ENCODE measurements around the gene DSCAM. TPM values are rescaled to one million over a fixed set of nuclear protein-coding genes. Genes with fewer than 3 reads are reported as not detected.
"Not testable (repeated sequence)": the region's sequence is repeated elsewhere in the genome, so short reads cannot be mapped to it uniquely, and the experiment has no call there.

DSCAM gene
- total RNA-seq, 1 experiment from 2014 or later, result not detected

GRCh38 chr21:40243685-40244084 lies 603.3 kb downstream of the DSCAM start:
- DNase-seq (ENCODE audit: low read depth), result no peak

- DNase-seq (ENCODE audit: low read depth), result no peak
Measured at GRCh38 chr21:40242586-40243265, 604.2 kb downstream of the DSCAM start.

- no peak for DNase-seq (ENCODE audit: low read depth)
Measured at GRCh38 chr21:40235528-40235927, 611.4 kb downstream of the DSCAM start.

- DNase-seq (ENCODE audit: low read depth), result no peak
Measured at GRCh38 chr21:40231979-40232378, 615.0 kb downstream of the DSCAM start.

- no peak for DNase-seq (ENCODE audit: low read depth)
Measured at GRCh38 chr21:40227096-40227495, 619.9 kb downstream of the DSCAM start.

- DNase-seq (ENCODE audit: low read depth), result no peak
Measured at GRCh38 chr21:40215941-40216340, 631.0 kb downstream of the DSCAM start.

- DNase-seq (ENCODE audit: low read depth), result no peak
Measured at GRCh38 chr21:40210251-40210650, 636.7 kb downstream of the DSCAM start.

- DNase-seq (ENCODE audit: low read depth), result no peak
Measured at GRCh38 chr21:40208948-40209345, 638.0 kb downstream of the DSCAM start.

- DNase-seq (ENCODE audit: low read depth), result no peak
Measured at GRCh38 chr21:40208206-40208947, 638.6 kb downstream of the DSCAM start.

- no peak for DNase-seq (ENCODE audit: low read depth)
Measured at GRCh38 chr21:40200946-40201345, 646.0 kb downstream of the DSCAM start.

GRCh38 chr21:40200126-40200525 lies 646.8 kb downstream of the DSCAM start:
- no peak for DNase-seq (ENCODE audit: low read depth)

- DNase-seq (ENCODE audit: low read depth), result no peak
Measured at GRCh38 chr21:40194185-40194980, 652.6 kb downstream of the DSCAM start.

- DNase-seq (ENCODE audit: low read depth), result no peak
Measured at GRCh38 chr21:40191616-40192015, 655.3 kb downstream of the DSCAM start.

GRCh38 chr21:40191196-40191595 lies 655.8 kb downstream of the DSCAM start:
- DNase-seq (ENCODE audit: low read depth), result no peak

- no peak for DNase-seq (ENCODE audit: low read depth)
Measured at GRCh38 chr21:40187946-40188654, 658.9 kb downstream of the DSCAM start.

- no peak for DNase-seq (ENCODE audit: low read depth)
Measured at GRCh38 chr21:40187244-40187643, 659.7 kb downstream of the DSCAM start.

GRCh38 chr21:40186045-40186444 lies 660.9 kb downstream of the DSCAM start:
- no peak for DNase-seq (ENCODE audit: low read depth)

GRCh38 chr21:40185208-40185607 lies 661.8 kb downstream of the DSCAM start:
- DNase-seq (ENCODE audit: low read depth), result no peak

- not testable (repeated sequence) for DNase-seq (ENCODE audit: low read depth)
Measured at GRCh38 chr21:40182491-40182890, 664.5 kb downstream of the DSCAM start.

GRCh38 chr21:40179166-40179565 lies 667.8 kb downstream of the DSCAM start:
- DNase-seq (ENCODE audit: low read depth), result no peak

- DNase-seq (ENCODE audit: low read depth), result no peak
Measured at GRCh38 chr21:40178726-40179125, 668.2 kb downstream of the DSCAM start.

- no peak for DNase-seq (ENCODE audit: low read depth)
Measured at GRCh38 chr21:40177979-40178378, 669.0 kb downstream of the DSCAM start.
